AG09309 (cell line): ENCODE data around the gene NELFA.
"Not testable (repeated sequence)": the region's sequence is repeated elsewhere in the genome, so short reads cannot be mapped to it uniquely, and the experiment has no call there.

ENCODE experiments used
- DNase-seq: peaks from one replicate; pipeline ENCODE4 v3.0.0-alpha.2; 2010; ENCODE audit warnings: low read depth
- H3K4me3 ChIP-seq: 2 replicates; pipeline ENCODE4 v1.5.1; 2011; ENCODE audit warnings: mild to moderate bottlenecking, low read depth, low read length, moderate library complexity; ENCODE audit not compliant: control insufficient read depth
- TF ChIP-seq, protein P1 (sequence below): IDR thresholded peaks from 2 replicates; pipeline ENCODE4 v1.5.1; 2011; ENCODE audit warnings: mild to moderate bottlenecking, low read depth, low read length, inconsistent platforms; ENCODE audit not compliant: insufficient read depth, control insufficient read depth; ENCODE audit errors: missing control alignments

The NELFA gene

DNA sequence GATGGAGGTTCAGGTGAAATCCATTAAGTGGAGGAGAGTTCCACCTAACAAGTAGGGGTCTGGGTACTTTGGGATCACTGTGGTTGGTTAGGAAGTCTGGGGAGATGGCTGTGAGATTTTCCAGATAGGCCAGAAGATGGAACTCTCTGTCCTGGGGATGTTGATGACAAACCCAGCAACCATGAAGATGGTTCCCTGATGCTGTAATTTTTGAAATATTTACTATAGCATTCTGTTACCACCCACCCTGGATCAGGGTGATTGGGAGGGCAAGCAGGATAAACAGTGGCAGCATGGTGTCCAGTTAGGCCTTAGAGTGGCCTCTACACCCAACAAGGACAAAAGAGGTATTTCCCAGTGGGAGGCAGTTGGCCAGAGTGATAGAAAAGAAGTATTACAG lies 15.9 kb upstream of the NELFA start:
- TF ChIP-seq, protein P1, sequence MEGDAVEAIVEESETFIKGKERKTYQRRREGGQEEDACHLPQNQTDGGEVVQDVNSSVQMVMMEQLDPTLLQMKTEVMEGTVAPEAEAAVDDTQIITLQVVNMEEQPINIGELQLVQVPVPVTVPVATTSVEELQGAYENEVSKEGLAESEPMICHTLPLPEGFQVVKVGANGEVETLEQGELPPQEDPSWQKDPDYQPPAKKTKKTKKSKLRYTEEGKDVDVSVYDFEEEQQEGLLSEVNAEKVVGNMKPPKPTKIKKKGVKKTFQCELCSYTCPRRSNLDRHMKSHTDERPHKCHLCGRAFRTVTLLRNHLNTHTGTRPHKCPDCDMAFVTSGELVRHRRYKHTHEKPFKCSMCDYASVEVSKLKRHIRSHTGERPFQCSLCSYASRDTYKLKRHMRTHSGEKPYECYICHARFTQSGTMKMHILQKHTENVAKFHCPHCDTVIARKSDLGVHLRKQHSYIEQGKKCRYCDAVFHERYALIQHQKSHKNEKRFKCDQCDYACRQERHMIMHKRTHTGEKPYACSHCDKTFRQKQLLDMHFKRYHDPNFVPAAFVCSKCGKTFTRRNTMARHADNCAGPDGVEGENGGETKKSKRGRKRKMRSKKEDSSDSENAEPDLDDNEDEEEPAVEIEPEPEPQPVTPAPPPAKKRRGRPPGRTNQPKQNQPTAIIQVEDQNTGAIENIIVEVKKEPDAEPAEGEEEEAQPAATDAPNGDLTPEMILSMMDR = no peak
- no peak overlapping the region for H3K4me3 ChIP-seq
- no peak for DNase-seq

DNA sequence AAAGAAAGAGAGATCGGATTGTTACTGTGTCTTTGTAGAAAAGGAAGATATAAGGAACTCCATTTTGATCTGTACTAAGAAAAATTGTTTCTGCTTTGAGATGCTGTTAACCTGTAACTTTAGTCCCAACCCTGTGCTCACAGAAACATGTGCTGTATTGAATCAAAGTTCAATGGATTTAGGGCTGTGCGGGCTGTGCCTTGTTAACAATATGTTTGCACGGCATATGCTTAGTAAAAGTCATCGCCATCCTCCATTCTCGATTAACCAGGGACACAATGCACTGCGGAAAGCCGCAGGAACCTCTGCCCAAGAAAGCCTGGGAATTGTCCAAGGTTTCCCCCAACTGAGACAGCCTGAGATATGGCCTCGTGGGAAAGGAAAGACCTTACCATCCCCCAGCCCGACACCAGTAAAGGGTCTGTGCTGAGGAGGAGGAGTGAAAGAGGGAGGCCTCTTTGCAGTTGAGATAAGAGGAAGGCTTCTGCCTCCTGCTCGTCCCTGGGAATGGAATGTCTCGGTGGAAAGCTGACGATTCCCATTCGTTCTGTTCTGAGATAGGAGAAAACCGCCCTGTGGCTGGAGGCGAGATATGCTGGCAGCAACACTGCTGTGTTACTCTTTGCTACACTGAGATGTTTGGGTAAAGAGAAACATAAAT lies 12.7 kb upstream of the NELFA start:
- DNase-seq, H3K4me3 ChIP-seq: not testable (repeated sequence)

DNA sequence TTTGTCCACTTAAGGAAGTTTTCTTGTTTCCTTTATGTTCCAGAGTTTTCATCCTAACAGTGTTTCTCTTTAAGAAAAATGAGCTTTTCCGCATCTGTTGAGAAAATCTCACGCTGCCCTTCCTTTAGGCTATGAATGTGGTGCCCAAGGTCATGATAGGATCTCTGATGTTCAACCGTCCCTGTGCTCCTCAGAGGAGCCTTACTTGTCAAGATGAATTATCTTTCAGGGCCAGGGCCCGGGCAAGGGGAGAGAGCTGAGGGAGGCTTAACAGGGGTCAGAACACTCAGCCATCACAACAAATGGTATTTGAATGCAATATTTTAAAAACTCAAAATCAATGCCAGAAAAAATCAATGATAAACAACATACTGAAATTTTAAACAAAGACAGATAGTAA lies 6.2 kb upstream of the NELFA start:
- TF ChIP-seq, protein P1 = no peak
- H3K4me3 ChIP-seq = no peak overlapping the region
- DNase-seq = no peak

DNA sequence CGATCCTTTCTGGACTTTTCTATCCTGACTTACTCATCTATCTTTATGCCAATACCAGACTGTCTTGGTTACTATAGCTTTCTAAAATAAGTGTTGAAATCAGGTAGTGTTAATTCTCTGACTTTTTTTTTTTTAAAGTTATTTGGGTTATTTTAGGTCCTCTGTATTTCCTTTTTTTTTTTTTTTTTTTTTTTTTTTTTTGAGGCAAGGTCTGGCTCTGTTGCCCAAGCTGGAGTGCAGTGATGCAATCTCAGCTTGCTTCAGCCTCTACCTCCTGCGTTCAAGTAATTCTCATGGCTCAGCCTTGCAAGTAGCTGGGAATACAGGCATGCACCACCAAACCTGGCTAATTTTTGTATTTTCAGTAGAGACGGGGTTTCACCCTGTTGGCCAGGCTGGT lies 2.8 kb upstream of the NELFA start:
- no peak for DNase-seq
- H3K4me3 ChIP-seq = no peak overlapping the region
- TF ChIP-seq, protein P1 = no peak

DNA sequence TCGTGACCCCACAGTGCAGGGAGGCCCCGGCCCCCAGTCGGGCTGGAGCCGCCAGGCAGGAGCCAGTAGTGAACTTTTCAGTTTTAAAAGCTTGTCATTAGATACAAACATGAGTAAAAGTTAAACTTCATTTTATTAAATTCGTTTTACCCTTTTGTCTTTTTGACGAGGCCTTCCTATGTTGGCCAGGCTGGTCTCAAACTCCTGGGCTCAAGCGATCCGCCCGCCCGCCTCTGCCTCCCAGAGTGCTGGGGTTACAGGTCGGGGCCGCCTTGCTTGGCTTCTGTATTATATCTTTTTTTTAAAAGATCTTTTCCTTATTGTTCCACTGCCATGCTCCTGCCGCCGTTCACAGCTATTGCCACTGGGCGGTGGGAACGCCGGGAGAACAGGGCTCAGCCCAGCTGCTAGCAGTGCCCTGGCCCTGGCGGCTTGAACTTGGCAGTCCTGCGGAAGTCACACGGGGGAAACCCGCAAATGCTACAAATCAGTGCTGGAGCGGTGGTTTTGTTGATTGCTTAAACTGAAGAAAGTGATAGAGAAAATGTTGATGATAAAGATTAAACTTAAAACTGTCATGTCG lies 968 bp upstream of the NELFA start:
- TF ChIP-seq, protein P1 = no peak
- DNase-seq = no peak
- peak overlapping the region; percentile 74 for H3K4me3 ChIP-seq

DNA sequence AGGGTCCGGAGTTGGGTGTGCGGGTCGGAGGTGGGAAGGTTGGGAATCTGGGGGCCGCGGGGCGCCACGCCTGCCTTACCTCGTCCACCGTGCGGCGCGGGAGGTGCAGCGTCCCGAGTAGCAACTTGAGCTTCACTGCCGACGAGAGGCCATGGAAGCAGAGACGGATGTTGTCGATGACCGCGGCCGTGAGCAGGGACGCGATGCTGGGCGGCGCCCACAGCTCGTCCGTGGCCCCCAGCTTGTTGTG lies 178 bp downstream of the NELFA start:
- TF ChIP-seq, protein P1 = no peak
- no peak for DNase-seq
- H3K4me3 ChIP-seq = peak overlapping the region; percentile 74

DNA sequence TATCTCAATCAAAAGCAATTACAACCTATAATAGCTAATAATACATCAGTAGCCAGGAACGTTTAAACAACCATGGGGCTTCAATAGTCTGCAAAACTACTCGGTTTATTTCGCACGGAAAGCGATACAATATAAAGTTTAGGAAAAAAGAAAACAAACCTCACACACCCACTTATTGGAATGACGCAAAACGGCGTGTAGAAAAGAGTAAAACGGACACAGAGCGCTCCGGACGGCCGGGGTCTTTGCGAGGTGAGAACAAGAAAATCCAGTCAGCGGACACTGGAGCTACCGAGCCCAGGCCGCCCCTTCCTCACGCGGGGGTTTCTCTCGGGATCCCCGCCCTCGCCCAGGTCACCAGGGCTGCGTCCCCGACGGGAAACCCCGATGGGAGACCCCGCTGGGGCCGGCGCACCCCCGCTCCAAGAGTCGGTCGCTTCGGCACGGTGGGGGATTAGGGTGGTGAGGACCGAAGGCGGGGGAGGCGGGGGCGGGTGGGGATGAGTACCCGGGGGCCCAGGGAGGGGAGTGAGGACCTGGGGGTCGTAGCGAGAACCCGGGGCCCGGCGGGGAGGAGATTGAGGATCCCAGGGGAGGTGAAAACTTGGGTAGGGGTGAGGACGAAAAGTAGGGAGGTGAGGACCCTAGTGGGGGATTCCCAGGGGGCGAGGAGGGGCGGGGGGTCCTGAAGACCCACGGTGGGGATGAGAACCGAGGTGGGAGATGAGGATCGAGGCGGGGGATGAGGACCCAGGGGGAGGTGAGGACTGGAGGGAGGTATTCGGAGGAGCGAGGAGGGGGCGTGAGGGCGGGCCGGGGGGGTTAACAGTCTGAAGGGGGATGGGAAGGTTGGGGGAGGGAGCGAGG lies 737 bp downstream of the NELFA start:
- TF ChIP-seq, protein P1 = no peak
- peak overlapping the region; percentile 74 for H3K4me3 ChIP-seq
- no peak for DNase-seq
